Neural progenitor cell (in vitro differentiated cells): ENCODE data around the gene SCYGR1. TPM values are rescaled to one million over a fixed set of nuclear protein-coding genes. Genes with fewer than 3 reads are reported as not detected.

Experiments
- DNase-seq: peaks from one replicate; pipeline ENCODE4 v3.0.0-alpha.2; 2016; ENCODE audit warnings: low spot score
- H2AFZ ChIP-seq: fragments of 200-600 bp; sonication (generic); replicated peaks from 2 replicates; pipeline ENCODE4 v1.6.1; 2016; ENCODE audit warnings: antibody characterized with exemption
- H3F3A ChIP-seq: fragments of 200-600 bp; sonication (generic); 2 replicates; pipeline ENCODE4 v1.6.1; 2016; ENCODE audit warnings: antibody characterized with exemption, low read depth
- H3K27ac ChIP-seq: fragments of 200-600 bp; sonication (generic); 2 replicates; pipeline ENCODE4 v1.5.1; 2016; ENCODE audit warnings: mild to moderate bottlenecking
- H3K27me3 ChIP-seq: fragments of 200-600 bp; sonication (generic); 2 replicates; pipeline ENCODE4 v1.6.1; 2016; ENCODE audit warnings: mild to moderate bottlenecking, moderate library complexity
- H3K36me3 ChIP-seq: fragments of 200-600 bp; sonication (generic); 2 replicates; pipeline ENCODE4 v1.5.1; 2016
- H3K4me1 ChIP-seq: fragments of 200-600 bp; sonication (generic); 2 replicates; pipeline ENCODE4 v1.6.1; 2016; ENCODE audit warnings: mixed run types
- H3K4me2 ChIP-seq: fragments of 200-600 bp; sonication (generic); 2 replicates; pipeline ENCODE4 v1.6.1; 2016
- H3K4me3 ChIP-seq: fragments of 200-600 bp; sonication (generic); 2 replicates; pipeline ENCODE4 v1.5.1; 2016
- H3K79me2 ChIP-seq: fragments of 200-600 bp; sonication (generic); 2 replicates; pipeline ENCODE4 v1.6.1; 2016; ENCODE audit warnings: low read depth
- H3K9ac ChIP-seq: fragments of 200-600 bp; sonication (generic); 2 replicates; pipeline ENCODE4 v1.6.1; 2016
- H3K9me3 ChIP-seq: fragments of 200-600 bp; sonication (generic); 2 replicates; pipeline ENCODE4 v1.5.1; 2016; ENCODE audit warnings: low read depth
- H4K20me1 ChIP-seq: fragments of 200-600 bp; sonication (generic); 2 replicates; pipeline ENCODE4 v1.6.1; 2016; ENCODE audit warnings: low read depth
- H3K27ac Mint-ChIP-seq: 3 replicates; pipeline ENCODE4 v1.8.0; 2021; ENCODE audit warnings: mixed read lengths
- H3K27me3 Mint-ChIP-seq: 2 replicates; pipeline ENCODE4 v1.8.0; 2022; ENCODE audit warnings: low read depth, mild to moderate bottlenecking, inconsistent platforms, moderate library complexity, mixed read lengths; ENCODE audit not compliant: insufficient read depth
- H3K36me3 Mint-ChIP-seq: 3 replicates; pipeline ENCODE4 v1.8.0; 2021; ENCODE audit warnings: mixed read lengths
- H3K4me1 Mint-ChIP-seq: 3 replicates; pipeline ENCODE4 v1.8.0; 2021; ENCODE audit warnings: mixed read lengths
- H3K4me3 Mint-ChIP-seq: 3 replicates; pipeline ENCODE4 v1.8.0; 2021; ENCODE audit warnings: mild to moderate bottlenecking, moderate library complexity, mixed read lengths
- H3K9me3 Mint-ChIP-seq: 3 replicates; pipeline ENCODE4 v1.8.0; 2020; ENCODE audit warnings: mixed read lengths
- CTCF ChIP-seq: fragments of 200-600 bp; sonication (generic); IDR thresholded peaks from 2 replicates; pipeline ENCODE4 v1.5.1; 2017; ENCODE audit warnings: antibody characterized with exemption, mild to moderate bottlenecking
- EZH2 ChIP-seq: fragments of 200-600 bp; sonication (generic); IDR thresholded peaks from 2 replicates; pipeline ENCODE4 v1.6.1; 2017; ENCODE audit warnings: antibody characterized with exemption, mild to moderate bottlenecking, moderate library complexity
- EZH2phosphoT487 ChIP-seq: fragments of 200-600 bp; sonication (generic); IDR thresholded peaks from 2 replicates; pipeline ENCODE4 v1.6.1; 2017; ENCODE audit warnings: antibody characterized with exemption
- total RNA-seq: library from RNA; depleted of rRNA; stranded (reverse); fragments of >200 nt; gene quantifications from 2 replicates; pipeline ENCODE4 v1.2.3, GENCODE V29; 2015; ENCODE audit warnings: low replicate concordance

The SCYGR1 gene
- total RNA-seq, 1 donor from 2014 or later = not detected

DNA sequence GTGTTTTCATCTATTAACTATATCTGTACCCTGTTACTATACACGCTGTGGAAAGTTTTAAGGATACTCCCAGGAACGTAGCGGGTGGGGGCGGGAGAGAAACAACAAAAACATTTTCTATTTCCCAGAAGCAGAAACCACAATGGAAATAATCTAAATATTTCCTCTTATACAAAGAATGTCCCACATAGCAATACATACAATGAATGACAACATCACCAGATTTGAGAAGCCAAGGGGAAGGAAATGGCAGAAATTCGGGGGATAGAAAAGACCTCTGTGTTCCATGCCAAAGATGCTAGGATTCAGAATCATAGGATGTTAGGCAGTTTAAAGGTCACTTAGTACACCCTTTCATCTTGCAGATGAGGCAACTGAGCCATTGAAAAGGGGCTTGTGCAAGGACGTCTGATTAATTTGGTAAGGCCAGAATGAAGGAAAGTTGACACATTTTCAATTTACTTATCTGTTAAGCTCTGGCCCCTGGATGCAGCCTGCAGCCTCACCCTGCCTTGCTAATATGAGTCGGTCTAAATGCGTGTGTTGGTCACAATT, 41.1 kb upstream of the SCYGR1 start:
- H3K27ac ChIP-seq = no peak overlapping the region
- H3K4me1 ChIP-seq = no peaks in the 10 kb centered on the region
- no peak overlapping the region for H2AFZ ChIP-seq
- H3K4me1 Mint-ChIP-seq = peaks cover 2% of the 10 kb centered on the region
- no peak overlapping the region for H3K4me3 Mint-ChIP-seq
- no peak for DNase-seq
- H3K27ac Mint-ChIP-seq = no peak overlapping the region
- H3F3A ChIP-seq = no peaks in the 10 kb centered on the region
- no peaks in the 10 kb centered on the region for H3K36me3 Mint-ChIP-seq
- no peak overlapping the region for H3K4me3 ChIP-seq
- no peaks in the 10 kb centered on the region for H3K79me2 ChIP-seq
- peaks cover 4% of the 10 kb centered on the region for H3K36me3 ChIP-seq
- no peaks in the 10 kb centered on the region for H4K20me1 ChIP-seq
- no peaks in the 10 kb centered on the region for H3K27me3 ChIP-seq
- no peak overlapping the region for H3K4me2 ChIP-seq
- no peak overlapping the region for H3K9ac ChIP-seq
- TF ChIP-seq CTCF = no peak
- no peak for TF ChIP-seq EZH2phosphoT487
- no peak for TF ChIP-seq EZH2
- H3K9me3 ChIP-seq = peaks cover 9% of the 10 kb centered on the region
- peaks cover 12% of the 10 kb centered on the region for H3K9me3 Mint-ChIP-seq
- H3K27me3 Mint-ChIP-seq = peaks cover 3% of the 10 kb centered on the region

- peaks cover 8% of the 10 kb centered on the region for H3K4me1 Mint-ChIP-seq
- H3K4me3 Mint-ChIP-seq = no peak overlapping the region
- no peaks in the 10 kb centered on the region for H4K20me1 ChIP-seq
- H3K9me3 ChIP-seq = no peaks in the 10 kb centered on the region
- H3K4me1 ChIP-seq = no peaks in the 10 kb centered on the region
- H3K4me2 ChIP-seq = no peak overlapping the region
- H3K4me3 ChIP-seq = no peak overlapping the region
- no peak overlapping the region for H3K9ac ChIP-seq
- H3K9me3 Mint-ChIP-seq = no peaks in the 10 kb centered on the region
- no peaks in the 10 kb centered on the region for H3K27me3 Mint-ChIP-seq
- H3K36me3 Mint-ChIP-seq = no peaks in the 10 kb centered on the region
- TF ChIP-seq CTCF (no peak), EZH2 (no peak), EZH2phosphoT487 (no peak)
- peak overlapping the region; percentile 42 for H2AFZ ChIP-seq
- no peaks in the 10 kb centered on the region for H3F3A ChIP-seq
- no peak overlapping the region for H3K27ac Mint-ChIP-seq
- no peaks in the 10 kb centered on the region for H3K79me2 ChIP-seq
- no peak for DNase-seq
- no peaks in the 10 kb centered on the region for H3K27me3 ChIP-seq
- no peaks in the 10 kb centered on the region for H3K36me3 ChIP-seq
- H3K27ac ChIP-seq = no peak overlapping the region
Measured at GRCh38 chr2:227423656-227424499, 36.1 kb upstream of the SCYGR1 start.

DNA sequence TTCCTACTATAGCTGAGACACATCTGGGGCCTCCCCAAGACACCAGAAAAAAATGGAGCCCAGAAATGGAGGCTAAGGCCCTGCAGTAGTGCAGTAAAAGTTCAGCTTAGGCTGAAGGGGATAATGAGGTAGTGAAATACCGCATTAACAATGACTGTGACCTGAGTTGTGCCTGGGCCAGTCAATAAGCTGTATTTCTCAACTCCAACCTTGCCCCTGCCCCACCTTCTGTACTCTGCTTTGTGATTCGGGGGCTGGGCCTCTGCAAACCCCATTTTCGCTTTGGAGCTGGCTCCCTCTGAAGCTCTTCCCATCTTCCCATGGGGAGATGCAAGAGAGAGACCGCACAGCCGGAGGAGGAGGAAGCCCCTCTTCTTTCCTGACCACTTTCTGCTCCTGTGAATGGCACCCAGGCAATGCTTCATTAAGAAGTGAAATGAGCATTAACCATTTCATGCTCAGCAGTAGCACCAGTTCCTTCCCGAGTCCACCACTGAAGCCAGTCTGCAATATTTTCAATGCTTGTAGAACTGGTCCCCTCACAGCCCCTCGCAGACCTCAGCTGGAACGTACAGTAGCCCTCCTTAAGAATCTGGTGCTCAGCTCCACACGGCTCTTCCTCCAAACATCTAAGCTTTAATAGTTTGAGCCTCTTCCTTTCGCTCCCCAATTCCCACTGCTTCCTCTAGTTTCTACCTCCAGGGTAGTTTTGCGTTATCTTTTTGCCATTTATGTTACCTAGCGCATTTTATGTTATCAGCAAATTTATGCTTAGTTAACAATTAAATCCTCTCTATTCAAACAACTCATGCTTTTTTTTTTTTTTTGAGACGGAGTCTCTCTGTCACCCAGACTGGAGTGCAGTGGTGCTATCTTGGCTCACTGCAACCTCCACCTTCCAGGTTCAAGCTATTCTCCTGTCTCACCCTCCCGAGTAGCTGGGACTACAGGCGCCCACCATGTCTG, 32.6 kb upstream of the SCYGR1 start:
- no peak overlapping the region for H3K27ac Mint-ChIP-seq
- Histone ChIP-seq H2AFZ (no peak overlapping the region), H4K20me1 (no peaks in the 10 kb centered on the region), H3K4me2 (no peak overlapping the region), H3F3A (no peaks in the 10 kb centered on the region), H3K27me3 (no peaks in the 10 kb centered on the region), H3K4me1 (no peaks in the 10 kb centered on the region), H3K9me3 (no peaks in the 10 kb centered on the region), H3K9ac (no peak overlapping the region), H3K36me3 (no peaks in the 10 kb centered on the region), H3K79me2 (no peaks in the 10 kb centered on the region), H3K27ac (no peak overlapping the region), H3K4me3 (no peak overlapping the region)
- no peak overlapping the region for H3K4me3 Mint-ChIP-seq
- H3K4me1 Mint-ChIP-seq = peaks cover 10% of the 10 kb centered on the region
- H3K9me3 Mint-ChIP-seq = no peaks in the 10 kb centered on the region
- no peaks in the 10 kb centered on the region for H3K36me3 Mint-ChIP-seq
- no peaks in the 10 kb centered on the region for H3K27me3 Mint-ChIP-seq
- DNase-seq = no peak
- no peak for TF ChIP-seq EZH2
- no peak for TF ChIP-seq CTCF
- TF ChIP-seq EZH2phosphoT487 = no peak
